HG02938 (cell line): ENCODE data around the gene ANKRD11.
"Not testable (repeated sequence)": the region's sequence is repeated elsewhere in the genome, so short reads cannot be mapped to it uniquely, and the experiment has no call there.

ENCODE experiments used
- ATAC-seq: cut with Tn5 transposase; IDR thresholded peaks from one replicate; pipeline ENCODE4 v1.9.1; 2021; ENCODE audit warnings: mild to moderate bottlenecking, moderate library complexity; ENCODE audit not compliant: unreplicated experiment

Gene ANKRD11

GRCh38 chr16:89253548-89254287 lies 236.6 kb downstream of the ANKRD11 start:
- ATAC-seq: no peak

GRCh38 chr16:89248196-89248982 lies 242.0 kb downstream of the ANKRD11 start:
- no peak for ATAC-seq

- peak; percentile 41 for ATAC-seq
These were observed 242.7 kb downstream of the ANKRD11 start for GRCh38 chr16:89247734-89248075.

GRCh38 chr16:89246903-89247733 lies 243.2 kb downstream of the ANKRD11 start:
- ATAC-seq: peak; percentile 56

- ATAC-seq: no peak
These were observed 243.9 kb downstream of the ANKRD11 start for GRCh38 chr16:89246383-89246902.

- no peak for ATAC-seq
These were observed 245.6 kb downstream of the ANKRD11 start for GRCh38 chr16:89244754-89245153.

GRCh38 chr16:89244264-89244663 lies 246.1 kb downstream of the ANKRD11 start:
- ATAC-seq: not testable (repeated sequence)

- no peak for ATAC-seq
These were observed 246.7 kb downstream of the ANKRD11 start for GRCh38 chr16:89243664-89244063.

GRCh38 chr16:89242795-89243200 lies 247.6 kb downstream of the ANKRD11 start:
- no peak for ATAC-seq

GRCh38 chr16:89241187-89242007 lies 249.0 kb downstream of the ANKRD11 start:
- ATAC-seq: peak; percentile 44

GRCh38 chr16:89237733-89238132 lies 252.6 kb downstream of the ANKRD11 start:
- ATAC-seq: no peak

- no peak for ATAC-seq
These were observed 256.5 kb downstream of the ANKRD11 start for GRCh38 chr16:89233678-89234490.

GRCh38 chr16:89232107-89232506 lies 258.3 kb downstream of the ANKRD11 start:
- ATAC-seq: no peak

GRCh38 chr16:89230255-89230654 lies 260.1 kb downstream of the ANKRD11 start:
- ATAC-seq: no peak

GRCh38 chr16:89224665-89225064 lies 265.7 kb downstream of the ANKRD11 start:
- no peak for ATAC-seq

GRCh38 chr16:89222931-89223330 lies 267.4 kb downstream of the ANKRD11 start:
- no peak for ATAC-seq

GRCh38 chr16:89221604-89222003 lies 268.8 kb downstream of the ANKRD11 start:
- no peak for ATAC-seq

- ATAC-seq: no peak
These were observed 271.0 kb downstream of the ANKRD11 start for GRCh38 chr16:89219365-89219764.
